ACC112 (cell line): ENCODE results near the gene FAAH2.

Experiments
- H2AFZ ChIP-seq: fragments of 200-600 bp; sonication (generic); one replicate; pipeline ENCODE4 v1.6.0; 2017; ENCODE audit warnings: antibody characterized with exemption, low read length; ENCODE audit not compliant: unreplicated experiment
- H3K27ac ChIP-seq: fragments of 200-600 bp; sonication (generic); 2 replicates; pipeline ENCODE4 v1.5.1; 2014; ENCODE audit warnings: low read depth, mild to moderate bottlenecking, antibody characterized with exemption, low read length, moderate library complexity
- H3K27me3 ChIP-seq: fragments of 200-600 bp; sonication (generic); 2 replicates; pipeline ENCODE4 v1.6.1; 2014; ENCODE audit warnings: mild to moderate bottlenecking, antibody characterized with exemption, low read length, moderate library complexity, mixed read lengths; ENCODE audit not compliant: insufficient read depth
- H3K36me3 ChIP-seq: fragments of 200-600 bp; sonication (generic); 2 replicates; pipeline ENCODE4 v1.6.1; 2016; ENCODE audit warnings: mild to moderate bottlenecking, antibody characterized with exemption, low read length, moderate library complexity, mixed read lengths; ENCODE audit not compliant: insufficient read depth
- H3K4me1 ChIP-seq: fragments of 200-600 bp; sonication (generic); one replicate; pipeline ENCODE4 v1.6.1; 2016; ENCODE audit warnings: low read length, mixed read lengths; ENCODE audit not compliant: insufficient read depth, unreplicated experiment, control insufficient read depth
- H3K4me3 ChIP-seq: fragments of 200-600 bp; sonication (generic); 2 replicates; pipeline ENCODE4 v1.5.1; 2014; ENCODE audit warnings: mild to moderate bottlenecking, low read depth, low read length
- H3K79me2 ChIP-seq: fragments of 200-600 bp; sonication (generic); one replicate; pipeline ENCODE4 v1.6.0; 2016; ENCODE audit warnings: low read length; ENCODE audit not compliant: control insufficient read depth, unreplicated experiment, insufficient read depth

Gene FAAH2

GRCh38 chrX:57453901-57454300 lies 167.4 kb downstream of the FAAH2 start:
- Histone ChIP-seq H3K79me2 (no peaks in the 10 kb centered on the region), H3K27me3 (no peaks in the 10 kb centered on the region), H3K27ac (no peak overlapping the region), H2AFZ (no peak overlapping the region), H3K4me1 (peaks cover 3% of the 10 kb centered on the region), H3K36me3 (no peaks in the 10 kb centered on the region), H3K4me3 (no peak overlapping the region)

- H3K36me3 ChIP-seq = no peaks in the 10 kb centered on the region
- H3K4me1 ChIP-seq = no peaks in the 10 kb centered on the region
- no peak overlapping the region for H3K4me3 ChIP-seq
- no peaks in the 10 kb centered on the region for H3K79me2 ChIP-seq
- no peak overlapping the region for H3K27ac ChIP-seq
- H2AFZ ChIP-seq = no peak overlapping the region
- H3K27me3 ChIP-seq = no peaks in the 10 kb centered on the region
Measured at GRCh38 chrX:57481514-57481913, 195.0 kb downstream of the FAAH2 start.

GRCh38 chrX:57516491-57516890 lies 230.0 kb downstream of the FAAH2 start:
- peaks cover 6% of the 10 kb centered on the region; the same call in 1 of the 2 replicates for H3K27me3 ChIP-seq
- no peaks in the 10 kb centered on the region for H3K4me1 ChIP-seq
- H3K79me2 ChIP-seq = no peaks in the 10 kb centered on the region
- no peak overlapping the region for H3K4me3 ChIP-seq
- no peak overlapping the region for H2AFZ ChIP-seq
- no peak overlapping the region for H3K27ac ChIP-seq
- no peaks in the 10 kb centered on the region for H3K36me3 ChIP-seq

GRCh38 chrX:57519578-57520118 lies 233.1 kb downstream of the FAAH2 start:
- peaks cover 1% of the 10 kb centered on the region; the same call in 1 of the 2 replicates for H3K27me3 ChIP-seq
- no peaks in the 10 kb centered on the region for H3K4me1 ChIP-seq
- no peaks in the 10 kb centered on the region for H3K79me2 ChIP-seq
- no peaks in the 10 kb centered on the region for H3K36me3 ChIP-seq
- no peak overlapping the region for H3K4me3 ChIP-seq
- no peak overlapping the region for H3K27ac ChIP-seq
- no peak overlapping the region for H2AFZ ChIP-seq

GRCh38 chrX:57528670-57529255 lies 242.3 kb downstream of the FAAH2 start:
- H3K27ac ChIP-seq = no peak overlapping the region
- no peak overlapping the region for H2AFZ ChIP-seq
- H3K4me1 ChIP-seq = no peaks in the 10 kb centered on the region
- H3K79me2 ChIP-seq = no peaks in the 10 kb centered on the region
- H3K27me3 ChIP-seq = no peaks in the 10 kb centered on the region
- no peak overlapping the region for H3K4me3 ChIP-seq
- no peaks in the 10 kb centered on the region for H3K36me3 ChIP-seq
